ENCODE results near the gene ZNF580.

The ZNF580 gene

GRCh38 chr19:55650602-55651230 is 9.9 kb downstream of the ZNF580 start:
- no peak for TF ChIP-seq TSHZ2 (CRISPR knock-in tag; IDR thresholded peaks at IDR 0.05)
- no peak for TF ChIP-seq ZC3H10 (CRISPR knock-in tag; IDR thresholded peaks at IDR 0.05)
- no peak for TF ChIP-seq ARNTL (CRISPR knock-in tag; IDR thresholded peaks at IDR 0.05; ENCODE audit: borderline replicate concordance, low read depth)
- TF ChIP-seq ZFP30 (CRISPR knock-in tag; IDR thresholded peaks at IDR 0.05): no peak
- no peak for ATAC-seq

GRCh38 chr19:55651236-55651635 is 10.4 kb downstream of the ZNF580 start:
- TF ChIP-seq TOX (CRISPR knock-in tag; IDR thresholded peaks at IDR 0.05; ENCODE audit: borderline replicate concordance) (no peak), PATZ1 (CRISPR knock-in tag; IDR thresholded peaks at IDR 0.05; ENCODE audit: borderline replicate concordance) (no peak), ZNF8 (CRISPR knock-in tag; IDR thresholded peaks at IDR 0.05) (no peak)
- ATAC-seq: no peak

- TF ChIP-seq CREB5 (CRISPR knock-in tag; IDR thresholded peaks at IDR 0.05; ENCODE audit: low read depth) (no peak), CSDC2 (CRISPR knock-in tag; IDR thresholded peaks at IDR 0.05) (no peak), RARB (CRISPR knock-in tag; IDR thresholded peaks at IDR 0.05) (no peak), TOX (CRISPR knock-in tag; IDR thresholded peaks at IDR 0.05; ENCODE audit: borderline replicate concordance) (no peak), ZNF8 (CRISPR knock-in tag; IDR thresholded peaks at IDR 0.05) (no peak), ZNF70 (CRISPR knock-in tag; IDR thresholded peaks at IDR 0.05) (no peak), TCF4 (CRISPR knock-in tag; IDR thresholded peaks at IDR 0.05; ENCODE audit: borderline replicate concordance) (no peak), TSHZ2 (CRISPR knock-in tag; IDR thresholded peaks at IDR 0.05) (no peak), ZFP3 (CRISPR knock-in tag; IDR thresholded peaks at IDR 0.05) (no peak), POU6F1 (CRISPR knock-in tag; IDR thresholded peaks at IDR 0.05; ENCODE audit: borderline replicate concordance, low read depth) (no peak), ZC3H10 (CRISPR knock-in tag; IDR thresholded peaks at IDR 0.05) (no peak), ZNF565 (CRISPR knock-in tag; conservative IDR thresholded peaks at IDR 0.05; ENCODE audit: low read depth) (no peak), ISL1 (CRISPR knock-in tag; IDR thresholded peaks at IDR 0.05) (no peak), PPARA (CRISPR knock-in tag; IDR thresholded peaks at IDR 0.05; ENCODE audit: borderline replicate concordance) (no peak), CSRNP3 (CRISPR knock-in tag; IDR thresholded peaks at IDR 0.05) (no peak), ESRRG (CRISPR knock-in tag; IDR thresholded peaks at IDR 0.05) (no peak), ZFP30 (CRISPR knock-in tag; IDR thresholded peaks at IDR 0.05) (no peak), PATZ1 (CRISPR knock-in tag; IDR thresholded peaks at IDR 0.05; ENCODE audit: borderline replicate concordance) (no peak), GLIS3 (CRISPR knock-in tag; IDR thresholded peaks at IDR 0.05) (no peak)
- no peak for ATAC-seq
Measured at GRCh38 chr19:55652311-55653128, 11.7 kb downstream of the ZNF580 start.
